ENCODE results near the gene DCP2.

GRCh38 chr5:113043491-113043931 is 66.9 kb downstream of the DCP2 start:
- TF ChIP-seq POLR2A (IDR thresholded peaks at IDR 0.05; ENCODE audit: low read length) (no peak), GATA1 (IDR thresholded peaks at IDR 0.05; ENCODE audit: low read depth, low read length) (no peak)
